ENCODE measurements around the gene PMM1.

GRCh38 chr22:41587347-41587723, 2.3 kb downstream of the PMM1 start:
- TF ChIP-seq CTCF (conservative IDR thresholded peaks at IDR 0.05; ENCODE audit: low read length): no peak
- TF ChIP-seq EZH2phosphoT487 (IDR thresholded peaks at IDR 0.05; ENCODE audit: borderline replicate concordance, low read depth, low read length): no peak

Data from OCI-LY7 (cell line).